ENCODE data around the gene TCF12.

Gene TCF12

DNA sequence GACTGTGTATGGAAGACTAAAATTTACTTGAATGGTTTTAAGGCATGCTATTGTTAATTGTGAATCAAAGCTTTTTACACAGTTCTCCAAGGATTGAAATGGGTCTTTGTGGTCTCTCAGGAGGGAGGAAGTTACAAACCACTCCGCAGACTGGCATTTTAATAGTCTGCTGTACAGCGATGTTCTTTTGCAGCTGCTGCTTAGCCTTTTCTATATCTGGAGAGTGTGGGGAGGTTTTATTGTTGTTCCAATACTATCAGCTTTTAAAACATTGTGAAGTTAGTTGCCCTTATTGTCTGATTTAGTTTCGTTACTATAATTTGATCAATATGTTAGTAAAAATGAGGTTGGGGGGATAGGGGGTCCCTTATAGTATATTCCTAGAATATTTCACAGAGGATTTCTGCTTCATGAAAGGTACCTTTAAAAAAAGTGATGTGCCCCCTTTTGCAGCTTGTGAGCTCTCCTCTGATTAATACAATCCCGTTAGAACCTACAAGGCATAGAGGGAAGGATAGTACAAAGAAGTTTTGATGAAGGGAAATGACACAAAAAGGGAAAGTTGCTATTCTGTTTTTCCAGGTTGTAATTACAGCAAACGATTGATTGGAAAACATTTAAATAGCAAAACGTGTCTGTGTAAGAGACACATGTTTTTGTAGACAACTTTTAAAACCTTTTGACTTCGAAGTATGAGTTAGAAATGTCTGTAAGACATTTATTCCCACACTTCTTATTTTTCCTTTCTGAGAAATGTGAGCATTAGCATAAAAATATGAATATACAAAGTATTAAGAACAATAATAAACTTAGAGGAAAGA lies 299.5 kb downstream of the TCF12 start:
- DNase-seq (ENCODE audit: low spot score) = peak; percentile 78

DNA sequence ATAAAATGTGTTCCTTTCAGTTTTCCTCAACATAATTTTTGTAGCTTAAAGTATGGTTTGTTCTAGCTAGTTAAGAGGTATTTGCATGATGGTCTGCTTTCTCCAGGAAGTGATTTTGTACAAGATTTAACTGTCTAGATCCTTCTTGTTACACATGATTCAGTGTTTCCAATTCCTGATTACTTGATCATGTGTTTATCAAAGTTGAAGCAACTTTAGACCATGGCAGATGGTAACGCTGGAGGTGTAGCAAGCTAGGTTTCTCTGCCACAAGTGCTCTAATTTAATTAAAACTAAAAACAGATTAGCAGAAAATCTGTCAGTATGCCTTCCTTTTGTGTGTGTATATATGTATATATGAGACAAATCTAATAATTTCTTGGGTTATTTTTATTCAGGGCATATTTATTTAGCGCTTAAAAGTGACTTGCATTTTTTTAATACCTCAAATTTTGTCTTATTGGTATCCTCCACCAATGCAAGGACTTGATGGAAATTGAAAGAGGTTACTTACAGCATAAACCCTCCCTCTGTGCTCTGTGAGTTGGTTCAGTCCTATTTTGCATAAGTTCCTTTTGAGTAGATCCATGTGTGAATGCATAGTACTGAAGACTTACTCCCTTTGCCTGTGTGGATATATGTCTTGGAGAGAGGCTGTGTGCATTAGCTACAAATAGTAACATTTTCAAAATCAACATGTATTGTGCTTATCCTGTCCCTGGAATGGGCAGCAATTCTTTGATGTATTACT lies 300.6 kb downstream of the TCF12 start:
- peak; percentile 68 for DNase-seq (ENCODE audit: low spot score)

DNA sequence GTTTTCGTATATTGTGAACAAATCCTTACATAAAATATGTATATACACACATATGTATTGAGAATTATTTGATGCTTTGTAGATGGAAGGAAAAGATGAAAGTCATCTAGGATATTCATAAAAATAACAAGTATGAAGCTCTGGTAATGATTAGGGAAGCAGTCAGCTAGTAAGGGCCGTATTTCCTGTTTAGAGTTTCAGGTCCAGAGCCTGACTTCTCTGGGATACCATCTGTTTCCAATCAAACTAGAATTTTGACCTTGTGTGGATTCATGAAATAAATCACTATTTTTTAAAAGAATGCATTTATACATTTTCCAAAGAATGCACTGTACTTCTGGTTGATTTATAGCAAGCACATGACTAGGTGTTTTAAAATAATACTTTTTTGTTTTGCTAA lies 301.8 kb downstream of the TCF12 start:
- no peak for DNase-seq (ENCODE audit: low spot score)

DNA sequence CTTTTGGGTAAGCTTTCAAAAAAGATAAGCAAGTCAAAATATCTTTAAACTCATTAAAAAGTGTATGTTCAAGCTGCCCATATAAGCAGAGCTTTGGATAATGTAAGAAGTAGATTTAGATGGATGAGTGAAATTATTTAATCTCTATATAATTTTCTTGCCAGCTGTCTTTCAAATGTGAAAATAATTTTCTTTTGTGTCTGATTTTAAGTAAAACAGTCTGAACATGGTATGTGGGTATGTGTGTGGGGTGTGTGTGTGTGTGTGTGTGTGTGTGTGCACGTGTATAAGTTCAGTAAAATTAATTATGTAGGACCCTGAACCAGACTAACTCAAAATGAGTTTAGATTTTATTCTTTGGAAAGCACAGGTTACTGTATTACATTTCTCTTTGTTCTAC lies 302.7 kb downstream of the TCF12 start:
- DNase-seq (ENCODE audit: low spot score) = no peak

DNA sequence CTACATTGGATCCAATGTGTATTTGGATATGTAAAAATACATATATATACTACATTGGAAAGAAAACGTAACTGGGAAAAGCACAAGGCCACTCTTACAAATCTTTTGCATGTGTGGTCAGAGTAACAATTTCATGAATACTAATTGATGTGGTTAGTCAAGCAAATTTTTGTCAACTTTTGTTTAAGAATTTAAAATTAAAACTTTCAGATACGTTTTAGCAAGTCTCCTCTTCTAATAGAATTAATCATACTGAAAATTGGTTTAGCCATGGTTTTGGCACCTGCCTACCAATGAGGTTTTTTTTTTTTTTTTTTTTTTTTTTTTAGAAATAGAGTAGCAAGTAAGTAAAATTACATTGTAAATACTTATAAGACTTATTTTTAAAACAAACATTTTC lies 304.9 kb downstream of the TCF12 start:
- no peak for DNase-seq (ENCODE audit: low spot score)

DNA sequence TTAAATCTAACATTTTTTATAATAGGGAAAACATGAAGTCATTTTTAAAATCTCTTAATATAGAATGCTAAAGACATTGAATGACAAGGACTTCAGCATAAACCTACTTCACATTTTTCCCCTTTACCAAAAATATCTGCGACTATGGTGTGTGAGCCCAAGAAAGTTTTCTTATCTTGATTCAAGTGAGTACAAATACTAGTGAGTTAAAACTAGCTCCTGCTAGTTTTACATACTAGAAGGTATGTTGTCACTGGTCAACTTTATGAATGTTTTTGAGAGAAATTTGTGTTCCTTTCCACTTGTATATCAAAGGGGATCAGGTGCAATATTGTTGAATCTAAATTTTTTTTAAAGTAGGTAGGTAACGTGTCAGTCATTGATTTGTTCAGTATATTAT lies 305.4 kb downstream of the TCF12 start:
- no peak for DNase-seq (ENCODE audit: low spot score)

DNA sequence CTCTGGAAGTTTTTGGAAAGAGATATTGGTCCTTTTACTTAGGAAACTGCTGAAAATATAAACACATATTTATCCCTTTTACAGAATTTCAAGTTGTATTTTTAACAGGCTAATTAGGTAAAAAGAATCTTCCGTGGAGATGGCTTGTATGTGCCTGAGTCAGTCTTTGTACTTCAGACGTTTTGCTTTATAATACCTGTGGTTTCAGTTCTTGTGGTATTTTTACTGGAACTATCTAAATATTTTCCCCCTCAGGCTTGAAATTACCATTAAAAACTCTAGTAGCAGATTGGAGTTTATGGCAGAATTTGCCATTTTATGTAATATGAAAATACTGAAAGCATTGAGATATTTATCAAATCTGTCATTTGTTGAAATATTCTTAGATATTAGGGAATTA lies 306.2 kb downstream of the TCF12 start:
- no peak for DNase-seq (ENCODE audit: low spot score)

DNA sequence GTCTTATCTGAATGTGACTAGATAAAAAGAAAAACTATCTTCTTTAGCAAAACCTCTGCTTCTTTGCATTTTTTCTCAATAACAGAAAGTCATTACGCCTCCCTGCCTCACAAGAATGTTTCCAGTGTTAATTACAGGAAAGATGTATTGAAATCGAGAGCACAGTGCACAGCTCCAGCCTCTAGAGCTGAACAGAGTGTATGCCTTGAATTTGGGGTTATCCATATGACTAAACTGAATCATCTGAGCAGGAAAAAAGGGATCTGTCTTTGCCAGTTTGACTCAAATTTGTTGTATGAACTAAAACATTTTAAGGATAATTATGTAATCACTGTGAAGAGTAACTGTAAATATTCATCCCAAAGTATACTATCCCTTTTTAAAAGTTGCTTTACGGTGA lies 308.7 kb downstream of the TCF12 start:
- no peak for DNase-seq (ENCODE audit: low spot score)

DNA sequence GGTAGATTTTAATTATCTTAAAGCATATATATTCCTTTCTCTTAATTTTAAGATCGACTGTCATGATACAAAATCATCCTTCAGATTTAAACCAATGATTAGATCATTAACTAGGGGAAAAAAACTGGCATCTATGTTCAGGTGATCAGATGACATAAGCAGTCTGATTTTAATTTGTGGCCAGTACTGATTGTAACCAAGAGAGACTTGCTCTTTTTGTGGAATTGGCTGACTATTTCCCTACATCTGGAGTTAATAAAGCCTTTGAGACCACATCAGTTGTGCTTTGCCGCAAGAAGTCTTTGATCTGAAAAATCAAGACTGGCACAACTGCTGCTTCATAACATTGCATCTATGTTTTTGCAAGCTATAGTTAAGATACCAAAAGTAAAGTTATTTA lies 309.5 kb downstream of the TCF12 start:
- DNase-seq (ENCODE audit: low spot score) = no peak

DNA sequence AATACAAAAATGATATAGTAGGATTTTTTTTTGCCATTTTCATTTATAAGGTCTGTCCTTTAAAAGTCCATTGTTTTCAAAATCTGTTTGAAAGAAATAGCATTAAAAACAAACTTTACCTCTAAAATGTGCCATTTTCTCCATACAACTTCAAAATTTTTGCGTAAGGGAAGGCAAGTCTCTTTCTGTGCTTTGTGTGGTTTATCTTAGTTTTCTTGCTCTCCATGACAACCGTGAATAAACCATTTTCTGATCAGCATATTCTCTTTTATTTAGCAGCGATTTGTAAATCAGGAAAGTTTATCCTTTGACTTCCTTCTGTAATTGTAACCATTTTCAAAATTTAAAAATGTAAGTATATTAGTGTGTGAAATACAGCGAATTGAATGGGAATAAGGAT lies 310.0 kb downstream of the TCF12 start:
- no peak for DNase-seq (ENCODE audit: low spot score)

DNA sequence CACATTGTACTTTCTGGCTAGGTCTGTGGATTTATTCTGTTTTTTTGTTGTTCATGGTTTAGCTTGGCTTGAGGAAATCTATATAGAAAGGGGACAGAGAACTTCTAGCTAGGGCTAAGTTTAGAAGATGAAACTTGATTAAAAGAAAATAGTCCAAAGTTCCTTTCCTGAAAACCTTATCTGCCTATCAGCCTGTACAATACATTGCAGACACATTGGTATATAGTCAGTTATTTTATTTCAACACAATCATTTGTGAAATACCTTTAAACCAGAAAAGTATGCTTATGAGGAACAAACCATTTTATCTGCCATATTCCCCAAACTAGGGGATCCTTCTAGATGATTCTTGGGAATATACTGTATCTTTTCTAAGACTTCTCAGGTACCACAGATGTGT lies 310.6 kb downstream of the TCF12 start:
- DNase-seq (ENCODE audit: low spot score) = no peak

DNA sequence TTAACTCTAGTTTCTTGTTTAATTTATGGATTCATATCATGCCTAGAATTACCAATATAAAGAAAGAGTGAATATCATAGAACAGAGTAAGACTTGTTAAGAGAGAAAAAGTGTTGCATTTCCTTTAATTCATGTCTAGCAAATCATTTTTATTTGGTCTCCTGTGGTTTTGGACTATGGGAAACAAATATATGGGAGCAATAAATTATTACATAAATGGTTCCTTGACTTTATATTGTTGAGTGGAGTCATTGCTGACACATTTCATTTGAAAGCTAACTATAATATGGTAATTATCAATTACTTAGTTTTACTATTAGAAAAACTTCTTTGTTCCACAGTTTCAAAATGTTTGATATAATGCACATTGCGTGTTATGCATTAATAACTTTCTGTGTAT lies 313.1 kb downstream of the TCF12 start:
- no peak for DNase-seq (ENCODE audit: low spot score)

DNA sequence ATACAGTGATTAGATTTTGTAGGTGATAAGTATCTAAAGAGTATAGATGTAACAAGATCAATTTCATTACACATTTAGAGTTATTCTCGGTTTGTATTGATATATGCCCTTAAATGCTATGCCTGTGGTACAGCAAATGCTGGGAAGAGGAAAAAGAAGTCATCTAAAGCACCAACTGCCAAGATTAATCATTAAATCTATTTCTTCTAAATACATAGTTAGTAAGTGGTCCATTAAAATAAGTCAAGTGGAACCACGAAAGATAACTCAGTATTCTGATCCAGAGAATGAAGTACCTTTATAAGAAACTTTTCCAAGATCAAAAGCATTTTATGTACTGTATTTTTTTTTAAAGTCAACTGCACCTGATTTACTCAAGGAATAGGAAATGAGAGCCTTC lies 315.7 kb downstream of the TCF12 start:
- DNase-seq (ENCODE audit: low spot score) = no peak

DNA sequence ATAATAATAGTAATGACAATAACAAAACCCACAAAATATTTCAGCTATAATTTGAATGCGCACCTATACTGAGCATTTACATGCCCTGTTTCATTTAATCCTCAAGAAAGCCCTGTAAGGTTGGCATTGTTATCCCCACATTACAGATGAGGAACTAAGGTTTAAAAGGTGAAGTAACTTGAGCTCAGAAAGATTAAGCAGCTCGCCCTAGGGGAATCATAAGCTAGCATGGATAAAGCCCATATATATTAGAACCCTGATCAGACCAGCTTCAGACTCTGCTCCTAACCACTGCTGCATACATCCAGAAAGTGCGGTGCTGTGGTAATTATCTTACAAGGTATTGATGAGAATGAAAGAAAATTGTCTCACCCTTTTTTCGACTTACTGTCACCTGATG lies 316.7 kb downstream of the TCF12 start:
- no peak for DNase-seq (ENCODE audit: low spot score)

DNA sequence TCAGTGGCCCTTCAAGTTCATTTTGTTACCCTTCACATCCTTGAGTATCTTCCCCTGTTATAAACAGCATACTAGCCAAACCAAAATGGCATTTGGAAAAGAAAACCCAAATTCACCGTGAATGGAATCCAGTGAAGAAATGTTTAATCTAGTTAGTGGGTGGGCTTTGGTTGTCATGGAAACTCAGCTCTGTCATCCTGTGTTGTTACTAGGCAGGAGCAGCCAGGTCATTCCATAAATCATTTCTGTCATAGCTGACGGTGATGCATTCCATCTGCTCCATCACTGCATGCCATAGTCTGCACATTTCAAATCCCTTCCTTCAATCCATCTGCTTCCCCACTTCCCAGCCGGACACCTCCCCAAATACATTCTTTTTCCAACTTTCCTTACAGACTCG lies 317.4 kb downstream of the TCF12 start:
- DNase-seq (ENCODE audit: low spot score) = no peak

DNA sequence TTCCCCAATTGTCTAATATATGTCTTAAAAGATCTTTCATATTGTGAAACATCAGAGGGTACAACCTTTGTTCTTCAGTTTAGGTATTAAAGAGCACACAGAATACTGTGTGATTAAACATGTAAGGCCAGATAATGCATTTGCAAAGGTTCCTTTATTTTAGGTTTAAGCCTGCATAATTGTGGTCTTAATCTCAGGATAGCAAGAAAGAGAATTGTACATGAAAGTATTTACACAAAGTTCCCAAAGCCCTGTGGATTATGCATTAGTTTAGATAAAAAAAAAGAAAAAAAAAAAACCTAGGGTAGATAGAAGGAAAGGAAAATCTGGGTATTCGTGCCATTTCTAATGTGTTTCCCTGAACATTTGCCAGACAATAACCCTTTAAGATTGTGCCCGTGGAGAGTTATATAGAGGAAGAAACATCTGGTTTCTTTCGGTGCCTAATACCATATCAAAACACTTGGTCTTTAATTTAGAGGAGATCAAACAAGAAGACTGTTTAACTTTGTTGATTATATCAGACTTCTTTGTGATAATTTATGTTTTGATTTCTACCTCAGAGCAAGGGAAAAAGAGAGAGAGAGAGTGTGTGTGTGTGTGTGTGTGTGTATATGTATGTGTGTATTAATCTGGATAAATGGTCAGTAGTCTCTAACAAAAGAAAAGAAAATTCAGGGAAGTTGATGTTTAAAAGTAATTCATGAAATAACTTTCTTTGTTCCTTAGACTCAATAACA lies 318.3 kb downstream of the TCF12 start:
- DNase-seq (ENCODE audit: low spot score) = no peak

DNA sequence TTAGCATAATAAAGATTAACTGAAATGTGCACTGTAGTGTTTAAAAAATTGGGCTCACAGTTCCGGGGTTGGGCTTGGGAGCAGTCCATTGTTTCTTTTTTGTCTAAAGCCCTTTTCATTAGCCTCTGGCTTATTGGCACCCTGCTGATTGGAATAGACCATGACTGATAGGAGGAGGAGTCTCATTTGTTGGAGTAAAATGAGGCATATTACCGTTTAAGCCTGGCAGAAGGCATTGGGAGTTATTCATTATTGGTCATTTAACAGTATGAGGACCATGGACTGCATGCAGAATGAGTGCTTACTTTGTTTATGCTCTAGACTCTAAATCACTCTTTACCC lies 318.8 kb downstream of the TCF12 start:
- DNase-seq (ENCODE audit: low spot score) = peak; percentile 54

DNA sequence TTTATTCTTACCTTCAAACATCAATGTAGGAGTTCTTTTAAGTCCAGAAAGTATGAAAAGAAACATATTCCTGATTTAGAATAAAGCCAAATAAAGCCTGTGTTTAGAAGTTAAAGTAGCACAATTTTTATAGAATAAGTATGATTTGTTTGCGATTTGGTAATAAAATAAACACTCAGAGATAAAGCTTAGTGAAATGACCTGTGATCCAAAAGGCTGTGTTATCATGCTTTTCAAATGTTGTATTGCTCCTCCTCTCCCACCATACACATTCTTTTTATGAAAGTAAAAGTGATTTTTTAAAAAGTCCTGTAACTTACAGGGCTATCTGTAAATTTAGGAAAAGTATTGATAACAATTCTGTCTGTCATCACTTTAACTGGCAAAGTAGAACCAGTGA lies 319.2 kb downstream of the TCF12 start:
- DNase-seq (ENCODE audit: low spot score) = no peak

DNA sequence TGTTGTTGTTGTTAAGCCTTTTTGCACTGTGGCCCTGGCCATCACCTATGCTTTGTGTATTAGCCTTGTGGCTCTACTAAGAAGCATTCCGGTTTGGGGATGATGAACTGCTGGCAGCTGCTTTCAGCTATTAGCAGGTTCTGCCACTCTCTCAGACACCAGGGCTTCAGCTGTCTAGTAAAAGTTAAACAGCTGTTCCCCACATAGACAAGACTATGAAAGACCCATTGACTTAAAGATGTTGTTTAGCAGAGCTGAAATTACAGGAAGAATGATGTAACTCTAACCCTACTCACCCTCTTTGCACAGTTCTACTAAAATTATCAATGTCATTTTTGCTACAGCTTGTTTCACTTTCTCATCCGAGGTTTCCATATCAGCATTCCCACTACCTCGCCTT lies 326.7 kb downstream of the TCF12 start:
- DNase-seq (ENCODE audit: low spot score) = no peak

DNA sequence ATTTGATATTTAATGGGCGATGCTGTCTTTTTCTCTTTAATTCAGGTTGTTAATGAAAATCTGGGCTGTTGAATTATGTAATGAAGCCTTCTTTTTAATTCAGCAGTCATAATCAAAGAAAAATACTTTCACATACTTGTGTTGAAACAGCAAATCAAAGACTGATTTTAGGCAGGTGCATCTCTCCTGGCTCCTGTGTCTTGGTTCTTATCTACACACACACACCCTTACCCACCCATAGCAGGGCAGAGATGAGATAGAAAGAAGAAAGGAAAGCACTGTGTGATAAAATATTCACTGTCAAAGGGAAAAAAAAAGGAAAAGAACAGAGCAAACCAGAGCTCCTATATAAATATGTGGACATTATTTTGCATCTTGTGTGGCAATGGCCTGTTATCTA lies 327.3 kb downstream of the TCF12 start:
- no peak for DNase-seq (ENCODE audit: low spot score)

DNA sequence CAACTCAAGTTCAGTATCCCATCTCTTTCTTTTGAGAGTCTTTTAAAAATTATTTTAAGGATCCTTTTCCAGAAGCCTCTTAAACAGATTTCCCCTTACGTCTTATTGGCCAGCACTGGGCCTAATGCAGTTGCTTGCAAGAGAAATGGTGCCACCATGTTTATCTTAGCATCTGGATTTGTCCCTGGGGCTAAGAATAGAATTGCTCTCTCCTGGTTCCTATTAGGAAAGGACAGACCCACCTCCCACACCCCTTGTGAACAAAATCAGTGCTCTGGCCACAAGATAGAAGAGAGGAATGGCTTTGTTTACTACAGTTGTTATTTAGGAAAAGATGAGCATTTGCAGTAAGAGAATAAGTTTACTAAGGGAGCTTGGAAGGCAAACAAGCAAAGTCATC lies 329.6 kb downstream of the TCF12 start:
- DNase-seq (ENCODE audit: low spot score) = no peak

DNA sequence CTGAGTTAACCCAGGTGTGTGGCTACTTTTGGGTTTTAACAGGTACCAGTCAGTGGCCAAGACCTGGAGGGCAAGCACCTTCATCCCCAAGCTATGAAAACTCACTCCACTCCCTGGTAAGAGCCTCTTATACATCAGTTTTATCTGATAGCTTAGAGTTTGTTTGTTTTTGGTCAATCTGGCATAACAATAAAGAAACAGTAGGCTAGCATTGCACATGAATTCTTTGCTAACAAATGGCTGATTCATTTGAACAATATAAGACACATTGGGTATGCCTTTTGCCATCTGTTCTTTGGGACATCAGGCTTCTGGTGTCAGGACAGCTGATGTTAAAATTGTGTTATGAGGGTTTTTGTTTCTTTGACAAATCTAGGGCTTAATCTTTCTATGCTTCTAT lies 332.9 kb downstream of the TCF12 start:
- DNase-seq (ENCODE audit: low spot score) = no peak

DNA sequence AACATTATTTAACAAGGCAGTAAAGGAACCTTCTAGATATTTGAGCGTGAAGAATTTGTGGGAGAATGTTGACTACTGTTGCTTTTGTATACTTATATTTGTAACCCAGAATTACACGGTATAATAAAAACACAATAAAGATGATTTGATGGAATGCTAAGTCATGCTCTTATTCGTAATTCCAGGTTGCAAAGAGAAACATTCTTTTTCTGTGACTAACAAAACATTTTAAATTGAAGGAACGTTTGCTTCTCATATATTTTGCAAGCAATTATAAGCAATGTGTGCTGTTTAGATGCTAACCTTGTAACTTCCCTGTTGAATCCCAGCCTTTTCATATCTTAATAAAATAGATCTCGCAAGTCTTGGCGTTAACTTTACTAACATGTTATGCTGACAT lies 333.5 kb downstream of the TCF12 start:
- DNase-seq (ENCODE audit: low spot score) = no peak
